NCI-H82 treated with DMSO at 0.1 percent for 48 hours (cell line): ENCODE measurements around the gene ATF6.
"Not testable (repeated sequence)": the region's sequence is repeated elsewhere in the genome, so short reads cannot be mapped to it uniquely, and the experiment has no call there.

ENCODE experiments used
- DNase-seq: peaks from one replicate; lab custom pipeline; 2025; ENCODE audit not compliant: unreplicated experiment; lab: John Stamatoyannopoulos, UW

The ATF6 gene, protein sequence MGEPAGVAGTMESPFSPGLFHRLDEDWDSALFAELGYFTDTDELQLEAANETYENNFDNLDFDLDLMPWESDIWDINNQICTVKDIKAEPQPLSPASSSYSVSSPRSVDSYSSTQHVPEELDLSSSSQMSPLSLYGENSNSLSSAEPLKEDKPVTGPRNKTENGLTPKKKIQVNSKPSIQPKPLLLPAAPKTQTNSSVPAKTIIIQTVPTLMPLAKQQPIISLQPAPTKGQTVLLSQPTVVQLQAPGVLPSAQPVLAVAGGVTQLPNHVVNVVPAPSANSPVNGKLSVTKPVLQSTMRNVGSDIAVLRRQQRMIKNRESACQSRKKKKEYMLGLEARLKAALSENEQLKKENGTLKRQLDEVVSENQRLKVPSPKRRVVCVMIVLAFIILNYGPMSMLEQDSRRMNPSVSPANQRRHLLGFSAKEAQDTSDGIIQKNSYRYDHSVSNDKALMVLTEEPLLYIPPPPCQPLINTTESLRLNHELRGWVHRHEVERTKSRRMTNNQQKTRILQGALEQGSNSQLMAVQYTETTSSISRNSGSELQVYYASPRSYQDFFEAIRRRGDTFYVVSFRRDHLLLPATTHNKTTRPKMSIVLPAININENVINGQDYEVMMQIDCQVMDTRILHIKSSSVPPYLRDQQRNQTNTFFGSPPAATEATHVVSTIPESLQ

DNA sequence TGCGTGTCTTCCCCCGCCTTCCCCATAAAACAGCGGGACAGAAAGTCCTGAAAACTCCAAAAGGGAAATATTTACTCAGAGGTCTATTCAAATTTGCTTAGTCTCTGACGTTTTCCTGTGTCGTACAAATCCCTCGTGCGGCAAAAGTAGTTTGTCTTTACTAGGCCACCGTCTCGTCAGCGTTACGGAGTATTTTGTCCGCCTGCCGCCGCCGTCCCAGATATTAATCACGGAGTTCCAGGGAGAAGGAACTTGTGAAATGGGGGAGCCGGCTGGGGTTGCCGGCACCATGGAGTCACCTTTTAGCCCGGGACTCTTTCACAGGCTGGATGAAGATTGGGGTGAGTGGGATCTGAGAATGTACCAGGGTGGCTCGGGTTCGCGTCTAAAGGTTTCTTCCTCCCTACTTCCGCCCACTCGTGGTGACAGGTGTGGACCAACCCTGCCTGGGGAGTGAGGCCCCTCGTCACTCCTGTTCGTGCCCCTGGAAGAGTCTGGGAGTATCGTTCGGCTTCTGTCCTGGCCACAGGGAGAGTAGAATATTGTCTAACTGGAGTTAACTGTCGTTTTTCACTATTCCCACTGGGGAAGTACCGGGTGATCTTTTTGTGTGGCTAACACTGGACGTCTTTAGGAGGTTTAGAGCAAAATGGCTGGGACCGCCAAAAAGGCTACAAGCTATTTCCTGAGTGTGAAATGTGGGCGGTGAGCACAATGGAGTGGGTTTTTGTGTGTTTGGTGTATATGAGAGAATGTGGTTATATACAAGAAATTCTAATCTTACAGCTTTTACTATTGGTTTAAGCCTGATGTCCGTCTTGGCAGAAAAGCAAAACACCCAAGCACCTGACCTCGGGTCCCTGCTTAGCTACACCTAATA is at the start of gene ATF6:
ATF6 (plus strand) TSS at position 219 of the 880 bp plus-strand sequence; CDS start at position 260, 41 bp downstream.
- peak; percentile 87 for DNase-seq

DNA sequence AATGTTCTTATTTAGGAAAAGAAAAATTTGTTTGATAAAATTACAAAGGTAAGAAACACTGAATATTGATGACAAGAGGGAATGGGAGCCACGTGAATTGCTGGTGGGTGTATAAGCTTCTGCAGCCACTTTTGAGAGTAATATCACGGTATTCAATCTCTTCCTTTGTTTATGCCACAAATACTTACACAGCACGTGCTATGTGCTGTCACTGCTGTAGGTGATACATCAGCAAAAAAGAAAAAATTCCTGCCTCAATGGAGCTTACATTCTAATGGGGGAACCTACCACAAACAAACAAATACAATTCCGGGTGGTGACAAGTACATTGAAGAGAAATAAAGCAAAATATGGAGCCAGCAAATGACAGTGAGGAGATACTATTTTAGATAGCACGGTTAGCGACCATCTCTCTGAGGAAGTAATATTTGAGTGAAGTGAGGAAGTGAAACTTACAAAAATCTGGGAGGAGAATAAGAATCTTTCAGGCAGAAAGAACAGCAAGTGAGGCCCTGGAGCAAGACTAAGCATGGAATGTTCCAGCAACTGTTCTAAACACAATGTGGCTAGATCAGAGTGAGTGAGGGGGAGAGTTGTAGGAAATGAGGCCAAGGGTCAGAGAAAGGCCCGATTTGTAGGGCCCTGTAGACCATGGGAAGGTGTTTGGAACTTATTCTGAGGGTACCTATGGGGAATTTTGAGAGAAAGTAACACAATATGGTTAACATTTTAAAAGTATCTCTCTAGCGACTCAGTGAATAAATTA is 47.4 kb upstream of the ATF6 start:
- no peak for DNase-seq

DNA sequence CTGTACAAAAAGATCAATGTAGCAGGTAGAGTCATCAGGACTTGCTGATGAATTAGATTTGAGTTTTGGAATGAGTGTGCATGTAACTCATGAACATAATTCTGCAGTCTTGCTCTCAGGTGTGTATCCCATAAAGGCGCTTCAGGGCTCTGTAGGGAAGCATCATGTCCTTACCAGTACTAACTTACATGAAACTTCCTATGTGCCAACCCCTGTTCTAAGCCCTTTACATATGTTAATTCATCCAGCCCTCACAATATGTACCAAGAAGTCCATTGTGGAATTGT is 46.9 kb upstream of the ATF6 start:
- no peak for DNase-seq

DNA sequence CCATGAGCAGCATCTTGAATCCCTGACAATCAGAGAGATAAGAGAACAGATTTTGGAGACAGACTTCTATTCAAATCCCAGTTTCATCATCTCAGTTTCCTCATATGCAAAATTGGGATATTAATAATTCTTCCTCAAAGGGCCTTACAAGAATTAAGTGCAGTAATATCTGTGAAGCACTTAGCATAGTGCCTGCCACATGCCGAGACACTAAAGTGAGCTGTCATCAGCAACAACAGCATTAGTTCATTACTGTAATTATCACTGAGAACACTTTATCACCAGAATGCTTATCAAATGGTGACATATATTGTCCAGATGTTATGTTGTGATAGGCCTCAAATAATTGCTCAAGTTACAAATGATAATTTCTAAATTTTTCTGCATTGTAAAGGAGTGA is 45.7 kb upstream of the ATF6 start:
- no peak for DNase-seq

DNA sequence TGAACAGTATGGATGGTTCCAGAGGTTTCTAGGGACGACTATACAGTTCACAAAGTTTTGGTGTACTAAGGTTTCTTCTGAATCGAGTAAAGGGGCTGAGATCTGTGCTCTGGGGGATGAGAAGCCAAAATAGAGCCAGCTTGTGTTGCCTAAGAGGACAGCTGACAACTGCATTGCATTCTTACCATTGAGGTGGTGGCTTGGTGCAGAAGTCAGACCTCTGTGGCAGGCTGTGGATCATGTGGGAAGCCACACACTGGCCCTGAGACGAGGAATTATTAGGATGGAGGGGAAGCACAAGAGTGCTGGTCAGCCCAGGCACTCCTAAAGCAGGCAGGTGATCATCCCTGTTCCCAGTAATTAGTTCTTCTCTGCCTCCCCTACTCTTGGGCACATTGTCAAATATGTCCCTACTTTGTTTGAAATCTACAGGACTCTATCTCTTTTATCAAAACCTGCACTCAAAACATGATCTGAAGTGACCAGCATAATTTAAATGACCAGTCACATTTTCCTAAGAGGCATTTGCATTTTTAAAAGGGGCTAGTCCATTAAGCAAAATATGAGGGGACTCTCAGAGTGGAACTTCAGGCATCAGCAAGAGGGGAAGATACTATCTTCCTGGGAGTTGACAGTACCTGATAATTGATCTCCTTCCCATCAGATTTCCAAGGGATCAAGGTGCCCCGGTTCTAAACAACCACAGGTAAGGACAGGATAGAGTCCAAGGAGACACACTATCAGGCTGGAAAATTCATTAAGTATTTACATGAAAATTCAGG is 45.0 kb upstream of the ATF6 start, which contains the start of gene FCRLB:
FCRLB (plus strand) TSS at position 589 of the 782 bp plus-strand sequence. CDS start 1,129 bp downstream, outside the sequence.
- DNase-seq = no peak

DNA sequence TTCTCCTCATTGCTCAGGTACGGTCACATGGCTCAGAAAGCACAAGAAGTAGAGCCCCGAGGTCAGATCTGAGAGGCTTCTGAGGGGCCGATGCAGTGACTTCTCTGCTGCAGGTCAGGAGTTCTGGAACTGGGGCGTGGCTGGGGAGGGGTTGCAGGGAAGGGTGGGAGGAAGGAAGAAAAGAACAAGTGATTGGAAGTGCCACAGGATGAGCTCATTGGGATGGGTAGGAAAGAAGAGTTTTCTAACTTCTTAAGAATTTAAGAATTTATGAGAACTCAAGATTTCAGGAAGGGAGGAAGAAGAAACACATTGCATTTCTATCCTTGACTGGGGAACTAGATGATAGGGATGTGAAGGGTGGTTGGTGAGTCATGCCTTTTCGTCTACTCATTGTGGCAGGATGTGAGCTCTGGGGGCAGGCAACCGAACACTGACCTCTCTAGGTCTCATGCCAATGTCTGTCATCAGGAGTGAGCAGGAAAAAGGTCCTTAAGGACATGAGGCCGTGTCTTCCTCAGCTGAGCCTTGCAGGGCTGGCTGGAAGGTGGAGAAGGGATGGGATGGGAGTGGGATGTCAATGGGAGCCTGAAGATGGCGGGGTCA is 44.3 kb upstream of the ATF6 start:
- DNase-seq = no peak

DNA sequence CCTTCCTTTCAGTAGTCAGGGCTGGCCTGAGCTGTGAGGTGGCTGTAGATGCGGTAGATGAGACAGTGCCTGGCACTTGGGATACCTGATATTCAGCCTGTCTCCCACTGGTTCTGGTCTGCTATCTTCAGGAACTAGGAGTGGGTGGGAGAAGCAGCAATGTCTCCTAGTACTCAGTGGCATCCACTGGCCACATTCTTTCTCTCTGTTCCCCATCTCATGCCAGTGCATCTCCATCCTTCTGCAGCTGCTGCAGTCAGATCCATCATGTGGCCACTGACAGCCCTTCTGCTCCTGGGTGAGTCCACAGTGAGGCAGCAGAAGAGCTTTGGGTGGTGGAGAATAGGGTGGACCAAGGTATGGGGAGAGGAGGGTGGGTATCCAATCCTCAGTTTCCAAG is 43.7 kb upstream of the ATF6 start:
- no peak for DNase-seq

DNA sequence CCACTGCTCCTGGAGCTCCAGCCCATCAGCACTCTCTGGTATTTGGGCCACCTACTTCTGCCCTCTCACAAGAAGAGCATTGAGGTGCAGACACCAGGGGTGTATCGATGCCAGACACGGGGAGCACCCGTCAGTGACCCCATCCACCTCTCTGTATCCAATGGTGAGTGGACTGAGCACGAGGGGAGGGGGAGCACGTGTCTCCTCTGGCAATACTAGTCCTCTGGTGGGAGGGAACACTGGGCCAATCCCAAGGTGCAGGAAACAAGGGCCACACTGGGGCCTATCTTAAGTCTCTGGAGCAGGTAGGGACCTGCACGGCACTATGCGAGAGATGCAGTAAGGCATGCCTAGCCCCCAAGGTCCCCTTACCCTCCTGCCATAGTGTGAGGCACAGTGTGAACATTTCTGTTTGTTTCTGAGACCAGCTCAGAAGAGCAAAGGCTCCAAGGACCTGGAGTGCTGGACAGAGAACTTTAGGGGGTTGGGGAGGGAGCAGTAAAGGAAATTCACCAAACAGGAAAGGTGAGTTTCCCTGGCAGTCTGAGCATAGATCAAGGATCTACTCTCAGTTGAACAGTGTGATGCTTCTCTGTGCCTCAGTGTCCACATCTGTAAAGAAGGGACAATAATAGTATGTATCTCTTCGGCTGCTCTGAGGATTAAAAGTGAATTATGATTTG is 42.5 kb upstream of the ATF6 start:
- no peak for DNase-seq

DNA sequence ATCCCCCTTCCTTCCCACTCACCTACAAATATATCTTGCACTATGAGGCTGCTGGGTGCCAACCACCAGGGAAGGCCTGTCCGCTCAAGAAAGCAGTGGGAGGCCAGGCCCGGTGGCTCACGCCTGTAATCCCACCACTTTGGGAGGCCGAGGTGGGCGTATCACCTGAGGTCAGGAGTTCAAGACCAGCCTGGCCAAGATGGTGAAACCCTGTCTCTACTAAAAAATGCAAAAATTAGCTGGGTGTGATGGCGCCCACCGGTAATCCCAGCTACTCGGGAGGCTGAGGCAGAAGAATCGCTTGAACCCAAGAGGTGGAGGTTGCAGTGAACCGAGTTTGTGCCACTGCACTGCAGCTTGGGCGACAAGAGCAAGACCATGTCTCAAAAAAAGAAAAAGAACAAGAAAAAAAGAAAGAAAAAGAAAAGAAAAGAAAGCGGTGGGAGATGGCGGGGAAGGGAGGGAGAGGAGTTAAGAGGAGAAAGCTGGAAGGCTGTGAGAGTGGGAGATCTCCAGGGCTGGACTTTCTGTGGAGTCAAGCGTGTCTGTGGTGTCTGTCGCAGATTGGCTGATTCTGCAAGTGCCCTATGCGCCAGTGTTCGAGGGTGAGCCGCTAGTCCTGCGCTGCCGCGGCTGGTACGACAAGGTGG is 40.7 kb upstream of the ATF6 start:
- DNase-seq = not testable (repeated sequence)

DNA sequence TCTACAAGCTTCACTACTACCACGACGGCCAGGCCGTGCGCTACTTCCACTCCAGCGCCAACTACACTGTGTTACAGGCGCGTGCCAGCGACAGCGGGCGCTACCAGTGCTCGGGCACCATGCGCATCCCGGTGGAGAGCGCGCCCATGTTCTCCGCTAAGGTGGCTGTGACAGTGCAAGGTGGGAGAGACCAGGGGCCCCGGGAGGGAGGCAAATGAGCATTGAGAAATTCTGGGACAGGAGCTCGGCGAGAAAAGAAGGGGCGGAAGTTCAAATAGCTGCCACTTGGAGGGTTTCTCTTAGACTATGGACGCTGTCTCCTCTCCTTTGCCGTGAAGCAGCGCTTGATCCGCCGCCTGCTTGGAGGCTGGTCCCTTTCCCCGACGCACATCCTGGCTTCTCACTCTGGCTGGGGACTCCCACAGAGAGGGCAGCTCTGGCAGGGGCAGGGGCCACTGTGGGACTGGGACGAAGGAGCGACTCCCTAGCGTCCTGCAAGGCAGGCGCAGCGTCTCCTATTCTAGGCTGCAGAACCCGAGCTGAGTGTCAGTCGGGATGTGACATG is 40.1 kb upstream of the ATF6 start:
- DNase-seq = peak; percentile 14

DNA sequence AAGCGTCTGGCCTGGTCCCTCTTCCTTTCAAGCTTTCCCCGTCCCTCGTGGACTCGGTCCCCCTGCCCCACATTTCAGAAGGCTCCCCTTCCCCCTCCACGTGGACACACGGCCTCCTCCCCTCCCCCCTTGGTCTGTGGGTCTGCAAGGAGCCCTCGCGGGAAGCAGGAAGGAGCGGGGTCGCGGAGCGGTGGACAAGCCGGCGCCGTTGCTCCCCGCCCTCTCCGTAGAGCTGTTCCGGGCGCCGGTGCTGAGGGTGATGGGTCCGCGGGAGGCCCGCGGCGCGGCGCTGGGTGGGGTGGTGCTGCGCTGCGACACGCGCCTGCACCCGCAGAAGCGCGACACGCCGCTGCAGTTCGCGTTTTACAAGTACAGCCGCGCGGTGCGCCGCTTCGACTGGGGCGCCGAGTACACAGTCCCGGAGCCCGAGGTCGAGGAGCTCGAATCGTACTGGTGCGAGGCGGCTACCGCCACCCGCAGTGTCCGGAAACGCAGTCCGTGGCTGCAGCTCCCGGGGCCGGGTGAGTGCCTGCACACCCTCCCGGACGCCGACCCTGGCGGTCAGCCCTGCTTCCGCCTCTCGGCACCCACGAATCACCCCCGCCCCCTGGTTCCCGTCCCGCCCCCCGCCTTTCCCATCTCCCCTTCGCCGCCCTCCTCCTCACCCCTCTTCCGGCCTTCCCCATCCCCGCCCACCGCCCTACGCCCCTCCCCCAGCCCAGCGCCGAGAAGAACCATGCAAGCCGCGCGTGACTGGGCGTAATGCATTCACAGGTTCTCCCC is 39.5 kb upstream of the ATF6 start:
- DNase-seq = peak; percentile 85

DNA sequence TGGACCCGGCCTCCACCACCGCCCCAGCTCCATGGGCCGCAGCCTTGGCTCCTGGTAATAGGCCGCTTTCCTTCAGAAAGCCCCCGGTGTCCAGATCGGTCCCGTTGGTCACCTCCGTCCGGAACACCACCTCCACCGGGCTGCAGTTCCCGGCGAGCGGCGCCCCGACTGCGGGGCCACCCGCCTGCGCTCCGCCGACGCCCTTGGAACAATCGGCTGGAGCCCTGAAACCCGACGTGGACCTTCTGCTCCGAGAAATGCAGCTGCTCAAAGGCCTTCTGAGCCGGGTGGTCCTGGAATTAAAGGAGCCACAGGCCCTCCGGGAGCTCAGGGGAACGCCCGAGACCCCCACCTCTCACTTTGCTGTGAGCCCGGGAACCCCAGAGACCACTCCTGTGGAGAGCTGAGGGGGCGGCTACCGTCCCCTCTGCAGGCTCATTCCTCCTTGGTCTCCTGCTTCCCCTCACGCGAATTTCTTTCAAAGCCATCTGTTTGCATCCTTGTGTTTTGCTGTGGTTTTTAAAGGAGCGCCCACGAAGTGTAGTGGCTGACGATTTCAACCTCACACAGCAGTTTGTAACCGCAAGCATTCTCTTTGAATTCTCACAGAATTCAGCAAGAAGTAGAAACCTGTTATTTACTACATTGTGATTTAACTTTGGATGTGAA is 38.7 kb upstream of the ATF6 start:
- DNase-seq = no peak

DNA sequence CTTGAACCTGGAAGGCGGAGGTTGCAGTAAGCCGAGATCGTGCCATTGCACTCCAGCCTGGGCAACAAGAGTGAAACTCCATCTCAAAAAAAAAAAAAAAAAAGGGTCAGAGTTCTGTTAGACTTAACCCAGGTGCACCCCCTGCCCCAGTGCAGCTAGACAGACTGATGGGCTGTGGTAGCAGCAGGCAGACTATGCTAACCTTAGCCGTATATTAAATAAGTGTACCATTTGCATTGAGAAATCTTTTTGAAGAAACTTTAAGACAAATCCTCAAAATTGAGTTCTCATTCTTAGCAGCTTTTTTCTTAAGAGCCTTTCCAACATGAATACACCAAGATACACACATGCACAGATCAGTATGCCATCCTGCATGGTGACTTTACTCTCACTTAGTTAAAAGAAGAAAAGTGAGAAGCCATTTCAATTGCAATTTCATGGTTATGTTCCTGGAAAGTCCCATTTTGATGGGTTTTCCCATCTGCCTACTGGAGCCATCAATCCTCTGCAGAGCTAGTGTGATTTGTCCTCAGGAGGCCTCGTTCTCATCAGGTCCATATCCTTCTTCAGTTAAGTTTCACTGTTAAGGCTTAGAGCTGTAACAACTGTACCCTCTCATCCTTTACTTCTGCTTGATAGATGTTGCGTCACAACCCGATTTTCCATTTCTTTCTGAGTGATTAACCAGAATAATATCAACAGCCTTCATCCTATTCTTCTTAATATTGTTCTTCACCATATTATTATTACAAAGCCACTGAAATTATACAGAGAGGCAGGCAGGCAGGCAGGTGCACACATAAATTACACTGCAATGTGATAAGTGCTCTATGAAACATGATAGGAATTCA is 37.5 kb upstream of the ATF6 start:
- no peak for DNase-seq

DNA sequence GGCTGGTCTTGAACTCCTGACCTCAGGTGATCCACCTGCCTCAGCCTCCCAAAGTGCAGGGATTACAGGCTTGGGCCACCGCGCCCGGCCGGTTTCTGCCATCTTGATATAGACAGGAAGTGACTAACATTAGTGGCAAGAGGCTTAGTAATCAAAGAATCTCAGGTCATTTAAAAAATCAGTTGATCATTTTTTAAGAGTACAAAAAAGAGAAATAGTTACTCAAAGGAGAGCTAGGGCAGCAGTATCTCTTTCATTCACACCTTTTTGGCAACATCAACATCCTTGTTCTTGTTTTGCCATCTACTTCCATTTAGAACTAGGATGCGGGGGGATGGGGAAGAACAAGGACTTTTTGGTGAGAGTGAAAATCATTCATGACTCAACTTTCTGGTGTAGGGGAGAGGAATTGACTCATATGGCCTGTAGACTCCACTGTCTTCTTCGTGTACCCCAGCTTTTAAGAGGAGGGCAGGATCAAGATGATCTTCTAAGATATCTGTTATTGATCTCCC is 36.0 kb upstream of the ATF6 start:
- no peak for DNase-seq

DNA sequence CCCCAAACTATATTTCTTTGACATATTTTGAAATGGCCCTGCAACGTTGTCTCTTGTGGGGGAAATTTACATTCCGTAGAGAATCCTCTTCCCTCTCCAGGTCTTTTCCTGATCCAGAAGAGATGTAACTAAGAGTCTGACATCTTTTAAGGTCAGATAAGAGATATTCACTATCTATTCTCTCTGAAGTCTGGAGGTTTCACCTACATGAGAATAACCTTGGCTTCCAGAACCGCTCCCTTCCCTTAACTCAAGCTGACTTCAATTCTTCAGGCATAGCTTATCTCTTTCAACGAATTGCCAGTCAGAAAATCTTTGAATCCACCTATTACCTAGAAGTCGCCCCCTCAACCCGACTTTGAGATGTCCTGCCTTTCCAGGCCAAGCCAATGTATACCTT is 34.9 kb upstream of the ATF6 start:
- no peak for DNase-seq
